Stimulated activated CD4-positive, alpha-beta T cell treated with anti-CD3 and anti-CD28 coated beads, Interleukin-4, amount 100 ng/mL, for 4 hours (primary cell): ENCODE results near the gene CAPN10.
A peak's percentile ranks its signal among the peaks of the same experiment; 100 is the strongest.
"Not testable (repeated sequence)": the region's sequence is repeated elsewhere in the genome, so short reads cannot be mapped to it uniquely, and the experiment has no call there.

Experiments
- DNase-seq, 2 experiments: peaks; one replicate each; pipeline ENCODE4 v3.0.0-alpha.2; 2020

Gene CAPN10

GRCh38 chr2:240604291-240604938 is 17.9 kb downstream of the CAPN10 start:
- DNase-seq: no peak

- no peak for DNase-seq
These were observed 18.6 kb downstream of the CAPN10 start for GRCh38 chr2:240604939-240605716.

GRCh38 chr2:240605867-240606743 is 19.6 kb downstream of the CAPN10 start:
- DNase-seq: peak in 1 of 2 experiments; percentile 0

- no peak for DNase-seq
These were observed 25.2 kb downstream of the CAPN10 start for GRCh38 chr2:240611601-240612210.

- DNase-seq: no peak
These were observed 27.2 kb downstream of the CAPN10 start for GRCh38 chr2:240613781-240614180.

- DNase-seq: no peak
These were observed 27.9 kb downstream of the CAPN10 start for GRCh38 chr2:240614391-240614790.

GRCh38 chr2:240615396-240615795 is 28.9 kb downstream of the CAPN10 start:
- no peak for DNase-seq

GRCh38 chr2:240615820-240616547 is 29.4 kb downstream of the CAPN10 start:
- DNase-seq: peak in 1 of 2 experiments; percentile 0

- DNase-seq: not testable (repeated sequence)
These were observed 30.5 kb downstream of the CAPN10 start for GRCh38 chr2:240616860-240617666.

- DNase-seq: no peak
These were observed 32.2 kb downstream of the CAPN10 start for GRCh38 chr2:240618776-240619175.

- no peak for DNase-seq
These were observed 33.1 kb downstream of the CAPN10 start for GRCh38 chr2:240619506-240620148.

GRCh38 chr2:240620149-240620731 is 33.7 kb downstream of the CAPN10 start:
- DNase-seq: no peak

- no peak for DNase-seq
These were observed 34.3 kb downstream of the CAPN10 start for GRCh38 chr2:240620859-240621258.

- DNase-seq: no peak
These were observed 35.5 kb downstream of the CAPN10 start for GRCh38 chr2:240622060-240622411.

- DNase-seq: peak; percentile 42 to 44
These were observed 36.1 kb downstream of the CAPN10 start for GRCh38 chr2:240622531-240623235.

- DNase-seq: no peak
These were observed 37.0 kb downstream of the CAPN10 start for GRCh38 chr2:240623531-240624010.

- DNase-seq: no peak
These were observed 37.7 kb downstream of the CAPN10 start for GRCh38 chr2:240624011-240624949.

GRCh38 chr2:240624950-240625621 is 38.6 kb downstream of the CAPN10 start, which contains the start of gene GPR35:
Gene GPR35, plus strand, starts transcription at chr2:240625480. Its CDS starts 4,473 bp downstream, at chr2:240629953.
- DNase-seq: peak; percentile 64 to 72
